HL-60 (cell line): ENCODE measurements around the gene ZMYND8.

ENCODE experiments used
- DNase-seq, 2 experiments: peaks; one replicate each; pipeline ENCODE4 v3.0.0-alpha.2; 2010 to 2020; ENCODE audit warnings: low read depth in 1 of 2, low spot score in 1 of 2
- H3K27ac ChIP-seq: fragments of 250-450 bp; sonication (Bioruptor Pico); replicated peaks from 2 replicates; pipeline ENCODE4 v1.5.1; 2020; ENCODE audit warnings: mild to moderate bottlenecking, moderate library complexity
- H3K27me3 ChIP-seq: fragments of 250-450 bp; sonication (Bioruptor Pico); 2 replicates; pipeline ENCODE4 v1.5.1; 2021; ENCODE audit warnings: mild to moderate bottlenecking, moderate library complexity; ENCODE audit not compliant: insufficient read depth, poor library complexity, severe bottlenecking
- H3K4me3 ChIP-seq: replicated peaks from 2 replicates; pipeline ENCODE4 v1.5.1; 2011; ENCODE audit warnings: mild to moderate bottlenecking, control low read depth, low read length; ENCODE audit not compliant: insufficient read depth
- CTCF ChIP-seq: IDR thresholded peaks from one replicate; pipeline ENCODE4 v1.5.1; 2011; ENCODE audit warnings: low read length, control low read depth, inconsistent platforms; ENCODE audit not compliant: insufficient read depth
- GABPA ChIP-seq: IDR thresholded peaks from 2 replicates; pipeline ENCODE4 v1.6.1; 2012; ENCODE audit warnings: low read depth
- POLR2AphosphoS5 ChIP-seq: IDR thresholded peaks from 2 replicates; pipeline ENCODE4 v1.6.1; 2012; ENCODE audit warnings: low read depth
- REST ChIP-seq: IDR thresholded peaks from 2 replicates; pipeline ENCODE4 v1.6.1; 2012; ENCODE audit warnings: low read depth; ENCODE audit not compliant: insufficient replicate concordance
- SPI1 ChIP-seq: IDR thresholded peaks from 2 replicates; pipeline ENCODE4 v1.6.1; 2012; ENCODE audit warnings: low read depth, mild to moderate bottlenecking, borderline replicate concordance

The ZMYND8 gene

GRCh38 chr20:47227576-47227975, 128.9 kb downstream of the ZMYND8 start:
- H3K27ac ChIP-seq: no peak overlapping the region
- no peak for DNase-seq
- H3K4me3 ChIP-seq: no peak overlapping the region
- TF ChIP-seq REST: no peak
- no peaks in the 10 kb centered on the region for H3K27me3 ChIP-seq

GRCh38 chr20:47227119-47227518, 129.4 kb downstream of the ZMYND8 start:
- Histone ChIP-seq H3K4me3 (no peak overlapping the region), H3K27me3 (no peaks in the 10 kb centered on the region), H3K27ac (no peak overlapping the region)
- no peak for DNase-seq
- TF ChIP-seq REST: no peak
- no peak for TF ChIP-seq GABPA
- no peak for TF ChIP-seq SPI1
- TF ChIP-seq POLR2AphosphoS5: no peak
- no peak for TF ChIP-seq CTCF

- Histone ChIP-seq H3K27me3 (no peaks in the 10 kb centered on the region), H3K27ac (no peak overlapping the region), H3K4me3 (no peak overlapping the region)
- no peak for TF ChIP-seq SPI1
- TF ChIP-seq GABPA: no peak
- TF ChIP-seq REST: no peak
- TF ChIP-seq CTCF: no peak
- no peak for TF ChIP-seq POLR2AphosphoS5
- no peak for DNase-seq
Measured at GRCh38 chr20:47225458-47225857, 131.0 kb downstream of the ZMYND8 start.

GRCh38 chr20:47224857-47225256, 131.6 kb downstream of the ZMYND8 start:
- no peak overlapping the region for H3K27ac ChIP-seq
- TF ChIP-seq GABPA: no peak
- no peak for TF ChIP-seq CTCF
- TF ChIP-seq POLR2AphosphoS5: no peak
- DNase-seq: no peak
- no peak overlapping the region for H3K4me3 ChIP-seq
- H3K27me3 ChIP-seq: no peaks in the 10 kb centered on the region
